AG09319 (cell line): ENCODE data around the gene GIPC1.
"Not testable (repeated sequence)": the region's sequence is repeated elsewhere in the genome, so short reads cannot be mapped to it uniquely, and the experiment has no call there.

ENCODE experiments used
- DNase-seq: peaks from one replicate; pipeline ENCODE4 v3.0.0-alpha.2; 2010; ENCODE audit warnings: low read depth; ENCODE audit errors: extremely low read depth
- TF ChIP-seq, protein P1 (sequence below): IDR thresholded peaks from 2 replicates; pipeline ENCODE4 v1.5.1; 2011; ENCODE audit warnings: low read depth, mild to moderate bottlenecking, inconsistent platforms, low read length, moderate library complexity

GIPC1 gene

DNA sequence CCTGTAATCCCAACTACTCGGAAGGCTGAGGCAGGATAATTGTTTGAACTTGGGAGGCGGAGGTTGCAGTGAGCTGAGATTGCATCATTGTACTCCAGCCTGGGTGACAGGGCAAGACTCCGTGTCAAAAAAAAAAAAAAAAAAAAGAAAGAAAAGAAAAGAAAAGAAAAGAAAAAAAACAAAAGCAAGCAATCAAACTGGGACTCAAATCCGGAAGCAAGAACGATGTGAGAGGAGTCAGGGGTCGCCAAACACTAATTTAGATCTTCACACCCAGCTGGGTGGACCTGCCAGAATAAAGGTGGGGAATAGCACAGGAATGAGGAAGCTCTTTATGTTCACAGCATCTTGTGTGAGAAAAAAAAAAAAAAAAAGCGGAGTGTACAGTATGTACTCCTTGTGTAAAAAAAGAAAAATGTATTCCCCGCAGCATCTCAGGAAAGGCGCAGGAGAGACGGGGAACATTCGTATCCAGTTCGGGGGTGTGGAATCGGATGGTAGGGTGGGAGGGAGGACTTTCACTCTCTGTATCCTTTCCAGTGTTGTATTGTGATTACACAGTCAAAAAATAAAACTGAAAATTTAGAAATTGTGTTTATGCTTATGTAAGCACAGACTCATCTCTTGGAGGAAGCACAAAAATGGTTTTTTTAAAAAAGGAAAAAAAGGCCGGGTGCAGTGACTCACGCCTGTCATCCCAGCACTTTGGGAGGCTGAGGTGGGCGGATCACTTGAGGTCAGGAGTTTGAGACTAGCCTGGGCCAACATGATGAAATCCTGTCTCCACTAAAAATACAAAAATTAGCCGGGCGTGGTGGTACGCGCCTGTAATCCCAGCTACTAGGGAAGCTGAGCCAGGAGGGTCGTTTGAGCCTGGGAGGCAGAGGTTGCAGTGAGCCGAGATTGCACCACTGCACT, 14.6 kb upstream of the GIPC1 start:
- no peak for DNase-seq

DNA sequence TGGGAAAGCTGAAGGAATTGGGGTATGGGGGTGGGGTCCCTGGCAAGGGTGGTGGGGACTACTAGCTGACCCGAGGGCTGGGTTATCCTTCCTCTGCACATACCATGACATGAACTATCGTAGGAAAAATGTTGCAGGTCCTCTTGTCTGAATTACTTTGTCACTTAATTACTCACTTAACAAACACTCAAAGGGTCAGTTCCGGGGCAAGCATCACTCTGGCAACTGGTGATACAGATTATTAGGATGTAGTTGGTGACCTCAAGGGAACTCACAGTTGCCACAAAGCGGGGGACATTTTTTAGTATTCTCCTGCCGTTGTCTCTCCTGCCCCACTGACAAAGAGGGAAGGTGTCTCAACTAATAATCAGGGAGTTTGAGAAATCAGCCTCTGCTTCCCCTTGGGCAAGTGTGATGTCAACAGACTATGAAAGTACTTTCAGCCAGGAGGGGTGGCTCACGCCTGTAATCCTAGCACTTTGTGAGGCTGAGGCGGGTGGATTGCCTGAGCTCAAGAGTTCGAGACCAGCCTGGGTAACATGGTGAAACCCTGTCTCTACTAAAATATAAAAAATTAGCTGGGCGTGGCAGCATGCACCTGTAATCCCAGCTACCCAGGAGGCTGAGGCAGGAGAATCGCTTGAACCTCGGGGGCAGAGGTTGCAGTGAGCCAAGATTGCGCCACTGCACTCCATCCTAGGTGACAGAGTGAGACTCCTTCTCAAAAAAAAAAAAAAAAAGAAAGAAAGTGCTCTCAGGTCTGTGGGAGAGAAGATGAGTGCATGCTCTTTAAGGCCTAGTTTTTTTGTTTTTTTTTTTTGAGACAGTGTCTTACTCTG, 12.0 kb upstream of the GIPC1 start:
- DNase-seq: no peak
- TF ChIP-seq, protein P1, sequence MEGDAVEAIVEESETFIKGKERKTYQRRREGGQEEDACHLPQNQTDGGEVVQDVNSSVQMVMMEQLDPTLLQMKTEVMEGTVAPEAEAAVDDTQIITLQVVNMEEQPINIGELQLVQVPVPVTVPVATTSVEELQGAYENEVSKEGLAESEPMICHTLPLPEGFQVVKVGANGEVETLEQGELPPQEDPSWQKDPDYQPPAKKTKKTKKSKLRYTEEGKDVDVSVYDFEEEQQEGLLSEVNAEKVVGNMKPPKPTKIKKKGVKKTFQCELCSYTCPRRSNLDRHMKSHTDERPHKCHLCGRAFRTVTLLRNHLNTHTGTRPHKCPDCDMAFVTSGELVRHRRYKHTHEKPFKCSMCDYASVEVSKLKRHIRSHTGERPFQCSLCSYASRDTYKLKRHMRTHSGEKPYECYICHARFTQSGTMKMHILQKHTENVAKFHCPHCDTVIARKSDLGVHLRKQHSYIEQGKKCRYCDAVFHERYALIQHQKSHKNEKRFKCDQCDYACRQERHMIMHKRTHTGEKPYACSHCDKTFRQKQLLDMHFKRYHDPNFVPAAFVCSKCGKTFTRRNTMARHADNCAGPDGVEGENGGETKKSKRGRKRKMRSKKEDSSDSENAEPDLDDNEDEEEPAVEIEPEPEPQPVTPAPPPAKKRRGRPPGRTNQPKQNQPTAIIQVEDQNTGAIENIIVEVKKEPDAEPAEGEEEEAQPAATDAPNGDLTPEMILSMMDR: no peak

More for the DNA sequence above, 14.6 kb upstream of the GIPC1 start:
- TF ChIP-seq, protein P1: no peak

DNA sequence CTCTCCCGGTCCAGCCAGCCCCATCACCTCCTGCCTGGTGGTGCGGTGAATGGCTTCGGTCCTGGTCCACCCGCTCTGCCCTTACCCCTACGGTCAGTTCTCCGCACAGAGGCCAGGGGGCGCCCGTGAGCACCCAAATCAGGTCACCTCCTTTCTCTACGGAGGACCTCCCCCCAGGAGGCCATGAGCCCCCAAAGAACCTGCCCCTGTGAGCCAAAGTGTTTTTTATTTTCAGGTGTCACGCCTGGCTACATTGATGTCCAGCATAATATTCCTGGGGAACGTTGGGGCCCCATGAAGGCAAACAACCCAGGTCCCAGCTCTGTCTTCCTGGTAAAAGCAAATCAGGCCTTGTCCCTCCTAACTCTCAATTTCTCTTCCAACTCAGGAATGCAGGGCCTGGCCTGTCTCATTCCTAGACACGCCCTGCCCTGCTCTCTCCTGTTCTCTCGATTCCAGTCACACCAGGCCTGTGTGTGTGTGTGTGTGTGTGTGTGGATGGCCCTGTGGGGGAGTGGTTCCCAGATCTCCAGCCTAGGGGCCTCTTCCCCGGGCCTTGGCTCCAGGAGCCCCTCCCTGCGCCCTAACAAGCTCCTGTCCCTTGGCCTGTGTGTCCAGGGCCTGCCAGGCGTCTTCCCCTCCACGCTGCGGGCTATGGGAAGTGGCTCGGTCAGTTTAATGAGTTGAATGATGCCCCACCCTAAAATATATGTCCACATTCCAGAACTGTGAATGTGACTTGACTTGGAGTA, 9.7 kb upstream of the GIPC1 start:
- TF ChIP-seq, protein P1: peak; percentile 71
- DNase-seq: no peak

DNA sequence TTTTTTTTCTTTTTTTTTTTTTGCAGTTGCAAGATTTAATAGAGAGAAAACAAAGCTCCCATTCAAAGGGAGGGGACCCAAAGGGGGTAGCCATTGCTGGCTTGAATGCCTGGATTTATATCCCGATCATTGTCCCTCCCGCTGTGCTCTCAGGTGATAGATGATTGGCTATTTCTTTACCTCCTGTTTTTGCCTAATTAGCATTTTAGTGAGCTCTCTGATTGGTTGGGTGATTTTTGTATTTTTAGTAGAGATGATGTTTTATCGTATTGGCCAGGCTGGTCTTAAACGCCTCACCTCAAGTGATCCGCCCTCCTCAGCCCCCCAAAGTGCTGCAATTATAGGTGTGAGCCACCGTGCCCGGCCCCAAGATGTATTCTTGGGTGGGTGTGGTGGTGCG, 8.6 kb upstream of the GIPC1 start:
- DNase-seq: not testable (repeated sequence)

DNA sequence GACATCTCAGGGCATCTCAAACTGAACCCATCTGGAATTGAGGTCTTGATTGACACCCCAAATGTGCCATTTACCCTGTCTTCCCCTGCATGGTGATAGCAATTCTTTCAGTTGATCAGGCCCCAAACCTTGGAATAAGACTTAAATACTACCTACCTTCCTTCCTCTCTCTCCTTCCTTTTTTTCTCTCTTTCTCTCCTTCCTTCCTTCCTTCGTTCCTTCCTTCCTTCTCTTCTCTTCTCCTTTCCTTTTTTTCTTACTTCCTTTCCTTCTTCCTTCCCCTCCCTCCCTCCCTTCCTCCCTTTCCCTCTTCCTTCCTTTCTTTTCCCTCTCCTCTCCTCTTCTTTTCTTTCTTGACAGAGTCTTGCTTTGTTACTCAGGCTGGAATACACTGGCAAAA, 7.4 kb upstream of the GIPC1 start:
- TF ChIP-seq, protein P1: no peak
- DNase-seq: no peak

DNA sequence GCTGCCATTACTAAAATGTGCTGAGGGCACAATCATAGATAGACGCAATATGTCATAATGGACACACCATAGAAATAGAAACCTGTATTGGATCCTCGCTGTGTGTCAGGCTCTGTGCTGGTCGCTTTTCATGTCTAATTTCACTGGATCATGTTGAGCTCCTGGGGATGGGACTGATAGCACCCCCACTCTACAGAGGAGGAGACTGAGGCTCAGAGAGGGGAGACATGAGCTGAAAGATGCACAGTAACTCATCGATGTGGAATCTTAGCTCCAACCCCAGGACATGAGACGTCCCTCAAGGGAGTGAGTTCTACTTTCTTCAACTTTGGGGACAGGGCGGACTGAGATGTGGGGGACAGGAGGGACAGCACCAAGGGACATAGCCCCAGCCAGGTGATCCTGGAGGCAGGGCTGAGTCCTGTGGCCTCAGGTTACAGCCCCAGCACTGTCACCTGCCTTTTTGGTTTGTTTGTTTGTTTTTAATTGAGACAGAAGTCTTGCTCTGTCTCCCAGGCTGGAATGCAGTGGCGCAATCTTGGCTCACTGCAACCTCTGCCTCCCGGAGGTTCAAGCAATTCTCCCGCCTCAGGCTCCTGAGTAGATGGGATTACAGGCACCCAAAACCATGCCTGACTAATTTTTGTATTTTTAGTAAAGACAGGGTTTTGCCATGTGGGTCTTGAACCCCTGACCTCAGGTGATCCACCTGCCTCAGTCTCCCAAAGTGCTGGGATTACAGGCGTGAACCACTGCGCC, 6.6 kb upstream of the GIPC1 start:
- TF ChIP-seq, protein P1: no peak
- DNase-seq: no peak

DNA sequence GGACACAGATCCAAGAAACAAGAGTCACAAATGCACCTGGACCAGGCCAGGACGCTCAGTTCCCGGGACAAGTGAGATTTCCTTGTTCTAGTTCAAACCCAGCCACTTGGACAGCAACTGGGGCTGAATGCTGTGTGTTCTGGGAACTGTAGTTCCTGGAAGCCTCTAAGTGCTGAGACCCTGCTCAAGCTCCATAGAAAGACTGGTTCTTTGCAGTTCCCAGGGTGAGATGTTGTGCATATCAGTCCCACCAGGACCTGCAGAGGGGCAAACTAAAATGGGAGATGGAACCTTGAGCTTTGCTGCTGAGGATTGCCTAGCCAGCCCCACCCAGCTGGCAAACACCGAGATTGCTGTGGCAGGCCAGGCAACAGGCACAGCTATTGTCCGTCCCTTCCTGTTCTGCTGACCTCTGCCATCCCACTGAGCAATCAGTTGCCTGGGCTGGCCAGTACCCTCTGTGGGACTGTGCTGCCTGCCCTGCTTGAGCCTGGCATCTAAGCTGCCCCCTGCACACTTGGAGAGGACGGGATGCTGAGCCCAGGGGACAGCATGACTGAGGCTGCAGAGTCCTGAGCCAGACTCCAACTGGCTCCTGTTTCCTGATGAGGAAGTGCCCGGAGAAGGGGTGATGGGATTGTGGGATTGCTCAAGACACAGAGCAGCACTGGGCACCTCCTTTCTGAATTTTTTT, 1.4 kb upstream of the GIPC1 start:
- TF ChIP-seq, protein P1: no peak
- DNase-seq: no peak
